ENCODE measurements around the gene ENG. TPM values are rescaled to one million over a fixed set of nuclear protein-coding genes. Genes with fewer than 3 reads are reported as not detected.
A peak's percentile ranks its signal among the peaks of the same experiment; 100 is the strongest.

ENG gene
- total and polyA plus RNA-seq, 2 of the 8 experiments (the other 6 are each of a cell fraction or from before 2014, with no cell fraction given) = 1.8 to 4.4 TPM

- H3K36me3 ChIP-seq (ENCODE audit: control insufficient read depth in 2 of 4, insufficient read depth in 4 of 4, low read length in 3 of 4) = no peaks in the 10 kb centered on the region
- H3K4me1 ChIP-seq (replicated peaks in 1 of 4; ENCODE audit: control insufficient read depth in 3 of 4, insufficient read depth in 4 of 4, low read length in 3 of 4) = peaks cover under 1 to 20% (median 14%) of the 10 kb centered on the region in 4 experiments
- H4K20me1 ChIP-seq (replicated peaks in 1 of 2; ENCODE audit: control insufficient read depth in 1 of 2, insufficient read depth in 2 of 2, low read length in 2 of 2) = no peaks in the 10 kb centered on the region
- no peak overlapping the region for H2BK120ac ChIP-seq (replicated peaks; ENCODE audit: low read depth, low read length)
- no peak for FAIRE-seq
- no peak overlapping the region for H2AFZ ChIP-seq (ENCODE audit: low read length)
- H3K27me3 ChIP-seq (replicated peaks in 1 of 4; ENCODE audit: control insufficient read depth in 3 of 4, extremely low read depth in 1 of 4, insufficient read depth in 3 of 4, low read length in 3 of 4) = no peaks in the 10 kb centered on the region
- H2BK5ac ChIP-seq (ENCODE audit: low read depth, low read length) = no peak overlapping the region
- H2BK12ac ChIP-seq (ENCODE audit: low read depth, low read length) = 0 out of 2 replicates have a peak overlapping the region, but pooled peaks have one; percentile 14
- 0 out of 2 replicates have a peak overlapping the region, but pooled peaks have one; percentile 28 for H3K18ac ChIP-seq (ENCODE audit: extremely low read depth, low read length)
- H3K79me2 ChIP-seq (ENCODE audit: control insufficient read depth in 1 of 2, insufficient read depth in 2 of 2, low read length in 2 of 2) = no peaks in the 10 kb centered on the region
- H3K56ac ChIP-seq (replicated peaks; ENCODE audit: insufficient read length, low read depth, low read length) = no peak overlapping the region
- H3K27ac ChIP-seq (ENCODE audit: low read depth, low read length) = no peak overlapping the region
- CTCF ChIA-PET (ENCODE audit: partially characterized antibody) = interaction anchor here (0.9 to 2.7 kb wide), 4 partner anchors 7 to 106 kb away, joined by 3 to 12 read pairs (median 4); no protein-coding TSS in a partner anchor
- H3K9me3 ChIP-seq (ENCODE audit: insufficient read depth in 2 of 2, low read depth in 1 of 2, low read length in 1 of 2) = no peaks in the 10 kb centered on the region
- no peak overlapping the region; the same call in 1 of the 2 replicates for H2BK15ac ChIP-seq (ENCODE audit: low read length)
- 82% methylated on average over 5 of the region's 5 CpGs; no CpG with 5 or more reads in 1 of the 2 experiments for WGBS, 2 experiments (ENCODE audit: extremely low coverage in 1 of 2, insufficient coverage in 1 of 2, insufficient read length in 1 of 2, insufficient replicate concordance in 2 of 2, low coverage in 1 of 2, low lambda C conversion rate in 2 of 2, missing lambda C conversion rate in 1 of 2)
- no peak overlapping the region; a peak in 1 of 7 replicates for H3K9ac ChIP-seq (replicated peaks in 1 of 4; ENCODE audit: extremely low read depth in 1 of 4, low read depth in 3 of 4, low read length in 3 of 4)
- no peak overlapping the region; a peak in 1 of 8 replicates for H3K4me3 ChIP-seq (ENCODE audit: extremely low read depth in 1 of 4, insufficient read depth in 2 of 4, low read depth in 3 of 4, low read length in 4 of 4)
- no peak overlapping the region for H3K14ac ChIP-seq (ENCODE audit: insufficient read length)
- no peak for DNase-seq (ENCODE audit: low read depth in 1 of 2, low spot score in 2 of 2)
- H2AK5ac ChIP-seq (ENCODE audit: low read depth, low read length) = no peak overlapping the region; the same call in 1 of the 2 replicates
- no peak overlapping the region for H3K4me2 ChIP-seq (ENCODE audit: insufficient read depth in 1 of 2, low read depth in 2 of 2, low read length in 2 of 2)
- H3K23me2 ChIP-seq (ENCODE audit: low read depth, low read length) = no peaks in the 10 kb centered on the region
- H4K91ac ChIP-seq (replicated peaks; ENCODE audit: insufficient read length, low read length) = peak overlapping the region; percentile 1
- no peak overlapping the region for H2BK20ac ChIP-seq (ENCODE audit: low read length)
- no peak overlapping the region for H4K5ac ChIP-seq (ENCODE audit: insufficient read length, low read depth, low read length)
- TF ChIP-seq RNF2 (IDR thresholded peaks at IDR 0.05; ENCODE audit: borderline replicate concordance, low read depth, low read length, missing control alignments, poor library complexity, severe bottlenecking) = no peak
- TF ChIP-seq USF2 (IDR thresholded peaks at IDR 0.05; ENCODE audit: low read length) = no peak
- no peak for TF ChIP-seq POLR2A (IDR thresholded peaks at IDR 0.05; ENCODE audit: control extremely low read depth in 1 of 2, low read depth in 2 of 2, low read length in 2 of 2)
- TF ChIP-seq MAX (IDR thresholded peaks at IDR 0.05) = no peak
- no peak for TF ChIP-seq RXRA (IDR thresholded peaks at IDR 0.05; ENCODE audit: insufficient read depth, low read depth, low read length)
- no peak overlapping the region for H3K4ac ChIP-seq (replicated peaks; ENCODE audit: insufficient read length, low read depth, low read length)
- H3K79me1 ChIP-seq (ENCODE audit: low read depth, low read length) = no peaks in the 10 kb centered on the region
- POLR2A ChIA-PET (ENCODE audit: partially characterized antibody) = interaction anchor here (1.3 kb wide), 1 partner anchor 10 kb away, joined by 3 read pairs; no protein-coding TSS in a partner anchor
- H3K23ac ChIP-seq (ENCODE audit: insufficient read length) = no peak overlapping the region
- no peak overlapping the region for H4K8ac ChIP-seq (ENCODE audit: extremely low read depth, insufficient read depth, low read length)
These were observed 77.6 kb downstream of the ENG start for GRCh38 chr9:127776924-127777289.
